ENCODE data around the gene HTR1D.

HTR1D gene

DNA sequence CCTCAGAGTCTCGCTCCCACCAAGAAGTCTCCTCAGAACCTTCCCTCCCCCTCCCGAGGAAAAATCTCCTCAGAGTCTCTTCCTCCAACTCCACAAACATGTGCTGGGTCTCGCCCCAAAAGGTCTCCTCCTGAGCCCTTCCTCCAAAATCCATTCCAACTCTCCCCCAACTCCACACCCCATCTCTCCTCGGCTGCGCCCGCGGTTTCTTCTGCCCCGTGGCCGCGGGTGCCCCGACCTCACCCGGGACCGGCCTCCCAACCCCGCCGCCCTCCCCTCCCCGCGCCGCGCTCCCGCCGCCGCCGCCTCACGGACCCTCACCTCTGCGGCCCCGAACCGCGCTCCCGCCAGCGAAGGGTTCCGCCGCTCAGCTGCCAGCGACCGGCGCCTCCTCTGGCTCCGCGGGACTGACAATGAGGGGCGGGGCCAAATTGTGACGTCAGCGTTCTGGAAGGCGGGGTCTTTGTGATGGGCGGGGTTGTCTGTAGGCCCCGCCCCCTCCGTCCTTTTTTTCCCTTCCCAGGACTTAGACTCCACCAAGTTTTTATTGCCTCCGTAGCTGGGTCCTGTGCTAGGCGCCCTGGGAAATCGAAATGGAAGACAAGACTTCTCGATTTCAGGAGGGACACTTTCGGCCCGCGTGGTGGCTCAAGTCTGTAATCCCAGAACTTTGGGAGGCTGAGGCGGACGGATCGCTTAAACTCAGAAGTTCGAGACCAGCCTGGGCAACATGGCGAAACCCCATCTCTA is 48.7 kb downstream of the HTR1D start, which contains the start of gene LUZP1:
LUZP1 (minus strand) TSS at position 412 of the 750 bp plus-strand sequence.
- peak within 1 kb of the TSS in 1 of 2 experiments; percentile 53 for H3K14ac ChIP-seq (ENCODE audit: low read length in 2 of 2)
- peak within 1 kb of the TSS; percentile 85 to 87 for H3K4me3 ChIP-seq (ENCODE audit: insufficient read depth in 1 of 2, low read depth in 1 of 2, low read length in 2 of 2)
- peak within 1 kb of the TSS; percentile 82 for H2BK5ac ChIP-seq (ENCODE audit: low read depth, low read length, poor library complexity, severe bottlenecking)
- H3K4me1 ChIP-seq (ENCODE audit: control insufficient read depth, insufficient read depth, low read depth, low read length), result peaks cover 2% of the 10 kb centered on the region
- H3K18ac ChIP-seq (ENCODE audit: low read depth in 1 of 2, low read length in 2 of 2), result peak within 1 kb of the TSS; percentile 90 to 93
- no peaks in the 10 kb centered on the region for H3K79me1 ChIP-seq (replicated peaks; ENCODE audit: low read length, poor library complexity, severe bottlenecking)
- DNase-seq, result peak; percentile 89
- H4K8ac ChIP-seq (ENCODE audit: low read length), result peak within 1 kb of the TSS; percentile 27
- peak within 1 kb of the TSS; percentile 98 for H3K27ac ChIP-seq (ENCODE audit: low read length, poor library complexity, severe bottlenecking)
- H4K91ac ChIP-seq (ENCODE audit: low read length), result peak within 1 kb of the TSS; percentile 7
- H2AK5ac ChIP-seq (ENCODE audit: low read length, severe bottlenecking), result no peak within 1 kb of the TSS
- peak within 1 kb of the TSS; percentile 93 for H2BK15ac ChIP-seq (ENCODE audit: low read depth, poor library complexity, severe bottlenecking)
- no peak within 1 kb of the TSS for H2AFZ ChIP-seq (ENCODE audit: low read depth, low read length)
- H3K4me2 ChIP-seq (ENCODE audit: low read length, poor library complexity, severe bottlenecking), result peak within 1 kb of the TSS; percentile 71
- H2BK120ac ChIP-seq (ENCODE audit: low read depth, low read length), result peak within 1 kb of the TSS; percentile 90
- no peaks in the 10 kb centered on the region for H3K9me3 ChIP-seq (ENCODE audit: control insufficient read depth, low read length)
- peak within 1 kb of the TSS; percentile 46 to 47 for H2BK12ac ChIP-seq (ENCODE audit: low read length in 2 of 2)
- peak within 1 kb of the TSS; percentile 92 for H3K9ac ChIP-seq (ENCODE audit: low read length)
- WGBS, result 14% methylated on average over 42 of the region's 56 CpGs
- peak within 1 kb of the TSS; percentile 49 to 52 for H3K23ac ChIP-seq (ENCODE audit: low read length in 2 of 2)
- no peaks in the 10 kb centered on the region for H3K36me3 ChIP-seq (ENCODE audit: control insufficient read depth in 1 of 2, insufficient read depth in 2 of 2, low read depth in 1 of 2, low read length in 2 of 2)
- peak within 1 kb of the TSS; percentile 64 to 81 for H3K4ac ChIP-seq (ENCODE audit: low read depth in 1 of 2, low read length in 2 of 2)
- no peaks in the 10 kb centered on the region for H3K27me3 ChIP-seq (ENCODE audit: control insufficient read depth in 1 of 2, insufficient read depth in 1 of 2, low read length in 2 of 2)

- H3K4me1 ChIP-seq (ENCODE audit: control insufficient read depth, insufficient read depth, low read depth, low read length), result peaks cover 3% of the 10 kb centered on the region
- no peak overlapping the region for H2AK5ac ChIP-seq (ENCODE audit: low read length, severe bottlenecking)
- H3K18ac ChIP-seq (ENCODE audit: low read depth in 1 of 2, low read length in 2 of 2), result peak overlapping the region; percentile 90 to 93
- H4K8ac ChIP-seq (ENCODE audit: low read length), result no peak overlapping the region
- H3K36me3 ChIP-seq (ENCODE audit: control insufficient read depth in 1 of 2, insufficient read depth in 2 of 2, low read depth in 1 of 2, low read length in 2 of 2), result no peaks in the 10 kb centered on the region
- H3K9ac ChIP-seq (ENCODE audit: low read length), result peak overlapping the region; percentile 92
- no peaks in the 10 kb centered on the region for H3K9me3 ChIP-seq (ENCODE audit: control insufficient read depth, low read length)
- H3K4me3 ChIP-seq (ENCODE audit: insufficient read depth in 1 of 2, low read depth in 1 of 2, low read length in 2 of 2), result peak overlapping the region; percentile 85 to 87
- H3K27ac ChIP-seq (ENCODE audit: low read length, poor library complexity, severe bottlenecking), result peak overlapping the region; percentile 98
- peak overlapping the region; percentile 82 for H2BK5ac ChIP-seq (ENCODE audit: low read depth, low read length, poor library complexity, severe bottlenecking)
- H3K27me3 ChIP-seq (ENCODE audit: control insufficient read depth in 1 of 2, insufficient read depth in 1 of 2, low read length in 2 of 2), result no peaks in the 10 kb centered on the region
- no peak overlapping the region for H4K91ac ChIP-seq (ENCODE audit: low read length)
- DNase-seq, result no peak
- peak overlapping the region; percentile 90 for H2BK120ac ChIP-seq (ENCODE audit: low read depth, low read length)
- H3K4ac ChIP-seq (ENCODE audit: low read depth in 1 of 2, low read length in 2 of 2), result peak overlapping the region in 1 of 2 experiments; percentile 81
- H2BK12ac ChIP-seq (ENCODE audit: low read length in 2 of 2), result peak overlapping the region in 1 of 2 experiments; percentile 31
- H3K23ac ChIP-seq (ENCODE audit: low read length in 2 of 2), result peak overlapping the region in 1 of 2 experiments; percentile 49
- peak overlapping the region; percentile 93 for H2BK15ac ChIP-seq (ENCODE audit: low read depth, poor library complexity, severe bottlenecking)
- H3K4me2 ChIP-seq (ENCODE audit: low read length, poor library complexity, severe bottlenecking), result peak overlapping the region; percentile 55
- no peaks in the 10 kb centered on the region for H3K79me1 ChIP-seq (replicated peaks; ENCODE audit: low read length, poor library complexity, severe bottlenecking)
- no peak overlapping the region for H2AFZ ChIP-seq (ENCODE audit: low read depth, low read length)
- H3K14ac ChIP-seq (ENCODE audit: low read length in 2 of 2), result peak overlapping the region in 1 of 2 experiments; percentile 53
- WGBS, result under 1% methylated on average over 44 of the region's 49 CpGs
Measured at GRCh38 chr1:23168079-23168444, 49.2 kb downstream of the HTR1D start.

DNA sequence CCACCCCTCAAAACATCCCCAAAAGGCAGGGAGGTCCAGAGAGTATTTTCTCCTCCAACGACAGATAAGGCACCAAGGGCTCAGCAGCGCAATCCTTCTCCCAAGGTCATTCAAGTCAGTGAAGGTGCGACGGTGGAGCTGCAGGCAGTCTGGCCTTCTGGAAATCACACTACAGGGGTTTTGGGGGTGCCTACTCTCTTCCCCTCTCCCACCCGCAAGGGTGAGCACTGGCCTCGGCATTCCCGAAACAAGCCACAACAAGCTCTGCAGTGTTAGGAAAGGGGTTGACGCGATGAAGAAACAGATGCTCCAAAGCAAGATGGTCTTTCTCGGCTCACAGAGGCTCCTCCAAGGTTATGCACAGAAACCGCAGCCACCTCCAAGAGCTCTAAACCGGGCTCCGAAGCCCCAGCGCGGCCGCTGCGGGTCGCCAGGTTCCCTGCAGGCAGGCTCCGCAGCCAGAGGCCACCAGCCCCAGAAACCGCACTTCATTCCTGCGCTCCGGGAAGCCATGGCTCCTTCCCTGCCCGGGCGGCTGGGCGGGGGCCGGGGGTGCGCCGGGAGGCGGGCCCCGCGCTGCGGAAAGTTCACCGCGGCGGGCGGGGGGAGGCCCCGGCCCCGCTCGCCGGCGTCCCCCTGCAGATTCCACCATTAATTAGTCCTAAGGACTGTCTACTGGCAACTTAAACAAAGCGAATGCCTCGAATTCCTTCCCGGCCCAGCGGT is 49.8 kb downstream of the HTR1D start:
- peak overlapping the region; percentile 49 to 52 for H3K23ac ChIP-seq (ENCODE audit: low read length in 2 of 2)
- peak overlapping the region; percentile 71 for H3K4me2 ChIP-seq (ENCODE audit: low read length, poor library complexity, severe bottlenecking)
- peak overlapping the region; percentile 35 for H4K8ac ChIP-seq (ENCODE audit: low read length)
- peak overlapping the region; percentile 93 for H2BK15ac ChIP-seq (ENCODE audit: low read depth, poor library complexity, severe bottlenecking)
- no peaks in the 10 kb centered on the region for H3K36me3 ChIP-seq (ENCODE audit: control insufficient read depth in 1 of 2, insufficient read depth in 2 of 2, low read depth in 1 of 2, low read length in 2 of 2)
- H2BK120ac ChIP-seq (ENCODE audit: low read depth, low read length), result peak overlapping the region; percentile 90
- H3K4me1 ChIP-seq (ENCODE audit: control insufficient read depth, insufficient read depth, low read depth, low read length), result peaks cover 3% of the 10 kb centered on the region
- no peaks in the 10 kb centered on the region for H3K9me3 ChIP-seq (ENCODE audit: control insufficient read depth, low read length)
- H2BK12ac ChIP-seq (ENCODE audit: low read length in 2 of 2), result no peak overlapping the region
- H3K4me3 ChIP-seq (ENCODE audit: insufficient read depth in 1 of 2, low read depth in 1 of 2, low read length in 2 of 2), result peak overlapping the region; percentile 85 to 86
- peak; percentile 83 for DNase-seq
- no peak overlapping the region for H2AFZ ChIP-seq (ENCODE audit: low read depth, low read length)
- no peaks in the 10 kb centered on the region for H3K79me1 ChIP-seq (replicated peaks; ENCODE audit: low read length, poor library complexity, severe bottlenecking)
- H3K27me3 ChIP-seq (ENCODE audit: control insufficient read depth in 1 of 2, insufficient read depth in 1 of 2, low read length in 2 of 2), result no peaks in the 10 kb centered on the region
- WGBS, result under 1% methylated on average over 40 of the region's 45 CpGs
- peak overlapping the region; percentile 7 for H4K91ac ChIP-seq (ENCODE audit: low read length)
- no peak overlapping the region for H2BK5ac ChIP-seq (ENCODE audit: low read depth, low read length, poor library complexity, severe bottlenecking)
- H3K4ac ChIP-seq (ENCODE audit: low read depth in 1 of 2, low read length in 2 of 2), result peak overlapping the region in 1 of 2 experiments; percentile 17
- H3K9ac ChIP-seq (ENCODE audit: low read length), result peak overlapping the region; percentile 92
- H3K18ac ChIP-seq (ENCODE audit: low read depth in 1 of 2, low read length in 2 of 2), result peak overlapping the region; percentile 85 to 93
- peak overlapping the region; percentile 91 for H3K27ac ChIP-seq (ENCODE audit: low read length, poor library complexity, severe bottlenecking)
- H2AK5ac ChIP-seq (ENCODE audit: low read length, severe bottlenecking), result no peak overlapping the region
- no peak overlapping the region for H3K14ac ChIP-seq (ENCODE audit: low read length in 2 of 2)

DNA sequence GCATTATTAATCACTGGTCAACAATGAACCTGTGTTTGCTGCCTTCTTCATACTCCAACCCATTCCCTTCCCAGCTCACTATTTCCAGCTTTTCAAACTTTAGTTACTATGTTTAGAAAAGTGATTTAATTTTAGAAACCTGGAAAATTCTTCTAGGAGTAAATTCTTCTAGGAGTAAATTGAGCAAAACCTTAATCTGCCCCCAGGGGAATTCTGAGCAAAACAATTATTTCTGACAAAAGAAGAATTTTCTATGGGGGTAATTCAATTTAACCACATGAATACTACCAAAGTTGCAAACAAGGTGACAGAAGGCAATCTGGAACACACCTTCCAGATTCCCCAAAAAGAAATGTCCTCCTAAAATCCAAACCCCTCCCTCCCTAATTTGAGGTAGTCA is 50.4 kb downstream of the HTR1D start:
- Histone ChIP-seq H3K79me1 (replicated peaks; ENCODE audit: low read length, poor library complexity, severe bottlenecking) (no peaks in the 10 kb centered on the region), H3K4ac (ENCODE audit: low read depth in 1 of 2, low read length in 2 of 2) (no peak overlapping the region), H3K9ac (ENCODE audit: low read length) (peak overlapping the region; percentile 92), H3K27ac (ENCODE audit: low read length, poor library complexity, severe bottlenecking) (peak overlapping the region; percentile 91), H2BK12ac (ENCODE audit: low read length in 2 of 2) (no peak overlapping the region), H3K23ac (ENCODE audit: low read length in 2 of 2) (no peak overlapping the region), H3K4me2 (ENCODE audit: low read length, poor library complexity, severe bottlenecking) (peak overlapping the region; percentile 71), H3K4me3 (ENCODE audit: insufficient read depth in 1 of 2, low read depth in 1 of 2, low read length in 2 of 2) (peak overlapping the region in 1 of 2 experiments; percentile 86), H3K14ac (ENCODE audit: low read length in 2 of 2) (peak overlapping the region in 1 of 2 experiments; percentile 9), H3K27me3 (ENCODE audit: control insufficient read depth in 1 of 2, insufficient read depth in 1 of 2, low read length in 2 of 2) (no peaks in the 10 kb centered on the region), H2BK5ac (ENCODE audit: low read depth, low read length, poor library complexity, severe bottlenecking) (no peak overlapping the region), H2BK120ac (ENCODE audit: low read depth, low read length) (no peak overlapping the region), H4K8ac (ENCODE audit: low read length) (no peak overlapping the region), H2AFZ (ENCODE audit: low read depth, low read length) (no peak overlapping the region), H3K4me1 (ENCODE audit: control insufficient read depth, insufficient read depth, low read depth, low read length) (peaks cover 3% of the 10 kb centered on the region), H2AK5ac (ENCODE audit: low read length, severe bottlenecking) (peak overlapping the region; percentile 46), H4K91ac (ENCODE audit: low read length) (no peak overlapping the region), H3K18ac (ENCODE audit: low read depth in 1 of 2, low read length in 2 of 2) (no peak overlapping the region), H2BK15ac (ENCODE audit: low read depth, poor library complexity, severe bottlenecking) (no peak overlapping the region), H3K36me3 (ENCODE audit: control insufficient read depth in 1 of 2, insufficient read depth in 2 of 2, low read depth in 1 of 2, low read length in 2 of 2) (no peaks in the 10 kb centered on the region), H3K9me3 (ENCODE audit: control insufficient read depth, low read length) (no peaks in the 10 kb centered on the region)
- DNase-seq, result no peak
